AG09309 (cell line): ENCODE results near the gene SMARCB1.

Experiments used
- DNase-seq: peaks from one replicate; pipeline ENCODE4 v3.0.0-alpha.2; 2010; ENCODE audit warnings: low read depth
- H3K4me3 ChIP-seq: 2 replicates; pipeline ENCODE4 v1.5.1; 2011; ENCODE audit warnings: mild to moderate bottlenecking, low read depth, low read length, moderate library complexity; ENCODE audit not compliant: control insufficient read depth
- TF ChIP-seq, protein P1 (sequence below): IDR thresholded peaks from 2 replicates; pipeline ENCODE4 v1.5.1; 2011; ENCODE audit warnings: mild to moderate bottlenecking, low read depth, low read length, inconsistent platforms; ENCODE audit not compliant: insufficient read depth, control insufficient read depth; ENCODE audit errors: missing control alignments

The SMARCB1 gene

DNA sequence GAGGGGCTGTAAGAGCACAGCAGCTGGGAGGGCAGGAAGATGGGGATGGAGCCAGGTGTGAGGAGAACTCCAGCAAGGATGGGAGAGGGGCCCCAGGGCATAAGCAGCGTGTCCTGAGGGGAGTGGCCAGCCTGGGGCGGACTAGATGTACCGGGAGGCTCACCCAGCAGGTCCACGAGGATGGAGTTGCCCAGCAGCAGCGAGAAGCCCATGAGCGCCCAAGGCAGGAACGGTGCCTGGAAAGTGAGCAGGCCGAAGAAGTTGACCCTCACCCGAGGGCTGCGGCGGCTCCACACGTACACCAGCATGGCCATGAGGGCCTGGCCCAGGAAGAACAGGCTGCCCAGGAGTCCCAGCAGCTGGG lies 50.7 kb downstream of the SMARCB1 start:
- DNase-seq: no peak
- TF ChIP-seq, protein P1, sequence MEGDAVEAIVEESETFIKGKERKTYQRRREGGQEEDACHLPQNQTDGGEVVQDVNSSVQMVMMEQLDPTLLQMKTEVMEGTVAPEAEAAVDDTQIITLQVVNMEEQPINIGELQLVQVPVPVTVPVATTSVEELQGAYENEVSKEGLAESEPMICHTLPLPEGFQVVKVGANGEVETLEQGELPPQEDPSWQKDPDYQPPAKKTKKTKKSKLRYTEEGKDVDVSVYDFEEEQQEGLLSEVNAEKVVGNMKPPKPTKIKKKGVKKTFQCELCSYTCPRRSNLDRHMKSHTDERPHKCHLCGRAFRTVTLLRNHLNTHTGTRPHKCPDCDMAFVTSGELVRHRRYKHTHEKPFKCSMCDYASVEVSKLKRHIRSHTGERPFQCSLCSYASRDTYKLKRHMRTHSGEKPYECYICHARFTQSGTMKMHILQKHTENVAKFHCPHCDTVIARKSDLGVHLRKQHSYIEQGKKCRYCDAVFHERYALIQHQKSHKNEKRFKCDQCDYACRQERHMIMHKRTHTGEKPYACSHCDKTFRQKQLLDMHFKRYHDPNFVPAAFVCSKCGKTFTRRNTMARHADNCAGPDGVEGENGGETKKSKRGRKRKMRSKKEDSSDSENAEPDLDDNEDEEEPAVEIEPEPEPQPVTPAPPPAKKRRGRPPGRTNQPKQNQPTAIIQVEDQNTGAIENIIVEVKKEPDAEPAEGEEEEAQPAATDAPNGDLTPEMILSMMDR: no peak
- H3K4me3 ChIP-seq: no peak overlapping the region

DNA sequence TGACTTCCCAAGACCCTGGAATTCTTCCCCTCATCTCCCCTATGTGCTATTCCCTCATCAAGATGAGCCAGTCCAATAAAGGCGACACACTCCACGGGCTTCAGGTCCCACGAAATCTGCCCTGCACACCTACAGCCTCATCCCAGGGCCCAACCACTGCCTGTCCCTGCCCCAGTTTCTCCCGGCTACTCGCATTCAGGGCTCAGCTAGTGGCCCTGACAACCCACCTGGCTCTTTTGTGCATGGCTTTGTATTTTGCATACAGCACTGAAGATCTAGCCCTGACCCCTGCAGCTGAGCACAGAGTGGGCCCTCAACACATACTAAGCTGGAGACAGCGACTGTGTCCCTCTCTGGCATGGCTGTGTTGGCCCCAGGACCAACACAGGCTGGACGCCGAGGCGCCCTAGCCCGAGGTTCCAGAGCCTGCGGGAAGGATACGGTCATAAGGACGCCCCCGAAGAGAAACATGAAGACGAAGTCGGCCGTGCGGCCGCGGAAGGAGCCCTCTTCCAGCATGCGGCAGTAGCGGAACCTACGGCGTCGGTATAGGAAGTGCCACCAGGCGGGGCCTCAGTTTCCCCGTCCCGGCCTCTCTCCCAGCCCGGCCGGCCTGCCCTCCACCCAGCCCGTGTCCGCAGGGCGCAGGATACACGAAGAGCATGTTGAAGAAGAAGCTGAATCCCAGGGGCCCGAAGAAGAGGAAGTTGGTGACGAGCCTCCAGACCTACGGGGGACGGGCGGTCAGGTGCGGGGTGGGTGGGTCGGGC lies 51.3 kb downstream of the SMARCB1 start:
- no peak overlapping the region for H3K4me3 ChIP-seq
- TF ChIP-seq, protein P1: no peak
- no peak for DNase-seq

DNA sequence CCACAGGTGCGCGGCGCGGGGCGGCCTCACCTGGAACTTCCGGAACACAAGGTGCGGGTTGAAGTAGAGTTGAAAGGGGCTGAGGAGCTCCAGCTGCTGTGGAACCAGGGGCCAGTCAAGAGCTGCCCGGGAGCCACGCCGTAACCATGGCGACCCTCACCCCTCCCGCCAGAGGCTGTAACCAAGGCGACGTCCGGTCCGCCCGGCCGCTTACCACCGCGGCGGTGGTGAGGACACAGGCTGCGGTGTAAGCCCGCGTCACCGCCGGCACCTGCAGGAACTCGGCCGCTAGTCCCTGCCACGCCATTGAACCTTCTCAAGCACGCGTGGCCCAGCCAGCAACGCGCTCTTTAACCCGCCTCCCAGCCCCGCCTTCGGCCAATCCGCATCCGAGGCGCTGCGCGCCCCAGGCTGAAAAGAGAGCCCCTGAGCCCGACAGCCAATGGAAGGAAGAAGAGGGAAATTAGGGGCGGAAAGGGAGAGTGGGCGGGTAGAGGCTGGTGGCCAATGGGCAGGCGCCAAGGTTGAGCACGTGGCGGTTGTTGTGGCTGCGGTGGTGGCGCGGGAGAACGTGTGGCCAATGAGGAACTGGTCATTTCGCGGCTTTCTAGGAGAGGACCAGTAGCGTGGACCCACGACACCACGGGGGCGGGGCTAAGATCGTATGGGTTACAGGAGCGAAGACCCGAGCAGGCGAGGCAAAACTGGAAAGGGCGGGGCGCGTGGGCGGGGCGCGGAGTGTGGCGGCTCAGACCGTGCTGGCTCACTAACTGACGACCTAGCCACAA lies 52.1 kb downstream of the SMARCB1 start, which contains the start of gene DERL3:
DERL3 (minus strand) TSS at position 326 of the 788 bp plus-strand sequence; CDS start at position 307, 19 bp downstream.
- H3K4me3 ChIP-seq: peak within 1 kb of the TSS; percentile 32
- TF ChIP-seq, protein P1: no peak
- DNase-seq: peak; percentile 56

DNA sequence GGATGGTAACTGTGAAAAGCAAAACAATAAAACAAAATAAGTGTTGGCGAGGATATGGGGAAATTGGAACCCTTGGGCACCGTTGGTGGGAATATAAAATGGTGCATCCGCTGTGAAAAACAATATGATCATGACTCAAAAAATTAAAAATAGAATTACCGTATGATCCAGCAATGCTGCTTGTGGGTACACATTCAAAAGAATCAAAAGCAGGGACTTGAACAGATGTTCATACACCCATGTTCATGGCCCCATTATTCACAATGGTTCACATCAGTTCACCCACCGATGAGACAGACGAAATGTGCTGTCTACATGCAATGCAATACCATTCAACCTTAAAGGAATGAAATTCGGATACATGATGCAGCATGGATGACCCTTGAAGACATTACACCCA lies 53.3 kb downstream of the SMARCB1 start:
- DNase-seq: no peak
- no peak overlapping the region for H3K4me3 ChIP-seq
- TF ChIP-seq, protein P1: no peak

DNA sequence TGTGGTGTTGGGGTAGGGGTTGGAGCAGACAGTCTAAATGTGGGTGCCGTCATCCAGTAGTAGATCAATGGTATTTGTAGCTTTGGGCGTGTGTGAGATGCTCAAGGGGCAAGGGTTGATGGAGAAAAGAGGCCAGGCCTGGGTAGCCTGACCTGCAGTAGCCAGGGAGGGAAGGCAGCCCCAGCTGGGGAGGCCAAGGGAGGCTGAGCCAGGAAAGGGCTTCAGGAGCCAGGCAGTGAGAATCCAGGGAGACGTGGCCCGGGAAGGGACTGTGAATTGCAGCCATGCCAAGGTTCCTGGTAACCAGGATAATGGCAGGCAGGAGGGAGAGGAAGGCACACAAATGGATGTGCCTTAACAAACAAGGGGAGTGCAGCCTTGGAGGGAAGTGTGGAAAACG lies 54.5 kb downstream of the SMARCB1 start:
- H3K4me3 ChIP-seq: no peak overlapping the region
- DNase-seq: no peak
- TF ChIP-seq, protein P1: no peak

DNA sequence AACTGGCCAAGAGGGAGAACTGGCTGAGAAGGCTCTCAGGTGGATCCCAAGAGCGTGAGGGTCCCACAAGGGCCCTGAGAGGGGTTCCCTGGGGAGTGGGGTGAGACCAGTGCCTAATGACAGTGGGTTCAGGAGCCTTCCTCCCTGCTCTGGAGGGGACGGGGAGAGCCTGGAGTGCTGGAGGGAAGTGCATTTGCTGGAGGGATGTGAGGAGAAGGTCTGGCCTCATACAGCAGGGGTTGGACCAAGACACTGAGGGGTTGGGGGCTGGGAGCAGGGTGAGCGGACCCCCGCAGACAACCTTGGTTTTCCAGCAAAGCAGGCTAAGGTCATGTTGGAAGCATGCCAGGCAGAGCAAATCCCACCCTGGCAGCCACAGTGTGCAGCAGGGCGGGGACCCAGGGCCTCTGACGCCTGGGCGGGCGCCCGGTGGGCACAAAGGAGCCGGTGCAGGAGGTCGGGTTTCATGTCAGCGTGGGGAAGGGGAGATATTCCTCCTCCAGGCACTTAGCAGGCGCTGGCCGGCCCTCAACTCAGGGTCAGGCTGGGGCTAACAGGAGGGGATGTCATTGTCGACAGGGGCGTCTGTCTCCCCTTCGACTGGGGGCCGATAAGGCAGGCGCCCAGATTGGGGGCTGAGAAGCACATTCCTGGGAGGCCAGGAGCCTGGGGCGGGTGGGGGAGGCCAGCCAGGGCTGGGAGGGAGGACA lies 55.1 kb downstream of the SMARCB1 start:
- no peak overlapping the region for H3K4me3 ChIP-seq
- TF ChIP-seq, protein P1: no peak
- no peak for DNase-seq
